Measurements from ENCODE around the gene MINDY4.

The MINDY4 gene

GRCh38 chr7:30912021-30912730 is 141.0 kb downstream of the MINDY4 start:
- no peak overlapping the region for H3K27ac ChIP-seq (ENCODE audit: insufficient read depth in 1 of 2, low read depth in 1 of 2, low read length in 2 of 2, poor library complexity in 1 of 2, severe bottlenecking in 2 of 2)
- 95% methylated on average over 24 of the region's 26 CpGs for WGBS (ENCODE audit: insufficient coverage)
- no peaks in the 10 kb centered on the region for H3K27me3 ChIP-seq (replicated peaks in 2 of 5; ENCODE audit: control insufficient read depth in 4 of 5, insufficient read depth in 5 of 5, low read length in 4 of 5)
- no peak for DNase-seq
- H3K4me1 ChIP-seq (ENCODE audit: control extremely low read depth in 1 of 4, control insufficient read depth in 4 of 4, insufficient read depth in 4 of 4, low read length in 3 of 4), result peaks cover 0 to 12% (median 1%) of the 10 kb centered on the region in 4 experiments
- H3K9me3 ChIP-seq (ENCODE audit: control extremely low read depth in 1 of 5, control insufficient read depth in 4 of 5, insufficient read depth in 2 of 5, low read depth in 1 of 5, low read length in 4 of 5), result no peaks in the 10 kb centered on the region
- POLR2A ChIA-PET, result no interaction called here
- H3K36me3 ChIP-seq (ENCODE audit: control insufficient read depth in 4 of 4, insufficient read depth in 4 of 4, low read length in 3 of 4), result no peaks in the 10 kb centered on the region
- no peak overlapping the region for H3K4me3 ChIP-seq (ENCODE audit: control insufficient read depth in 1 of 7, extremely low read depth in 1 of 7, insufficient read depth in 4 of 7, low read depth in 2 of 7, low read length in 6 of 7)
- CTCF ChIA-PET, result interaction anchor here (0.9 kb wide), 1 partner anchor 9 kb away, joined by 4 read pairs; no protein-coding TSS in a partner anchor

DNA sequence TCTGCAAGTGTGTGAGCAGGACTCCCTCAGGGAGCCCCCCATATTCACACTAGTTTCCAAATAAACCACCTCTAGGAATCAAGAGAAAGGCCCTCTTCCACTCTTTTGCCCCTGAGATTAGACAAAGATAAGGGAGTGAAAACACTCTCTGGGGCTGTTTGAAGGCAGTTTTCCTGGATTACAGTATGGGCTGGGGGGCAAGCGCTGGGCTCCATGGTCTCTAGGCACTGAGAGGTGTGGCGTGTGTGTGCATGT is 141.4 kb downstream of the MINDY4 start:
- Histone ChIP-seq H3K4me1 (ENCODE audit: control extremely low read depth in 1 of 4, control insufficient read depth in 4 of 4, insufficient read depth in 4 of 4, low read length in 3 of 4) (peaks cover 0 to 12% (median 1%) of the 10 kb centered on the region in 4 experiments), H3K27ac (ENCODE audit: insufficient read depth in 1 of 2, low read depth in 1 of 2, low read length in 2 of 2, poor library complexity in 1 of 2, severe bottlenecking in 2 of 2) (no peak overlapping the region), H3K4me3 (ENCODE audit: control insufficient read depth in 1 of 7, extremely low read depth in 1 of 7, insufficient read depth in 4 of 7, low read depth in 2 of 7, low read length in 6 of 7) (no peak overlapping the region), H3K36me3 (ENCODE audit: control insufficient read depth in 4 of 4, insufficient read depth in 4 of 4, low read length in 3 of 4) (no peaks in the 10 kb centered on the region), H3K9me3 (ENCODE audit: control extremely low read depth in 1 of 5, control insufficient read depth in 4 of 5, insufficient read depth in 2 of 5, low read depth in 1 of 5, low read length in 4 of 5) (no peaks in the 10 kb centered on the region), H3K27me3 (replicated peaks in 2 of 5; ENCODE audit: control insufficient read depth in 4 of 5, insufficient read depth in 5 of 5, low read length in 4 of 5) (no peaks in the 10 kb centered on the region)
- ChIA-PET CTCF (interaction anchor here (0.9 kb wide), 1 partner anchor 8 kb away, joined by 4 read pairs; no protein-coding TSS in a partner anchor), POLR2A (no interaction called here)
- WGBS (ENCODE audit: insufficient coverage), result 100% methylated on average over 2 of the region's 2 CpGs
- DNase-seq, result no peak

DNA sequence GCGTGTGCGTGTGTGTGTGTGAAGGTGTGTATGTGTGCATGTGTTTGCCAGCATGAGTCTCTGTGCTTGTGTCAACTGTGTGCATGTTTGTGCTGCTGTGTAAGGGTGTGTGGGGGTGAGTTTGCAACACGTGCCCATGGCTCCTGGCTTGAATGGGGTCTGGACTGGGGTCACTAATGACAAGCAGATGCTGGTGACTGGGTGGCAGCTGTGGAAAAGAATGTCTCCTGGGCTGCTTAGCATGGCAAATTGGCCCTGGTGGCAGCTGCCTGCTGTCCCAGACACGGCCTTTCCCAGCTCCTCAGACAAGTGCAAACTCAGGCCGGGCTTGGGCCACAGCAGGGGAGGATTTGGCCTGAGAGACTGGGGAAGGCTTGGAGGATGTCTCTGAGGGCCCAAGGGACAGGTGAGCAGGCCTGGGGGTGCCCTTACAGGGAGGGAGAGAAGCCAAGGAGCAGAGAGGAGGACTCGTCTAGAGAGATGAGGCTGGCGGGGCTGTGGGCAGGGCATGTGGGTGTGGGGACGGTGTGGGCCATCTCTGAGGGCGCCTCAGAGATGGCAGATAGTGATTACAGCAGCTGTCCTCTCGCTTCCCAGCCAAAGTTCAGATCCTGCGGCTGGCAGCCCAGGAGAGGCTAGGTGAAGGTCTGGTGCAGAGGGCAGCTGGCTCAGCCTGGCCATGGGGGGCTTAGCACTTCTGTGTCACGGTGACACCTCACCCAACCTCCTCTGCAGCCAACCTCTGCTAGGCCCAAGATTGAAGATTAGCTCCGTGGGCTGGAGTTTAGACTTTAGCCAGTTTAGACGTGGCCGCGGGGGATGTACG is 142.0 kb downstream of the MINDY4 start:
- POLR2A ChIA-PET, result no interaction called here
- CTCF ChIA-PET, result interaction anchor here (0.9 to 1.7 kb wide), 2 partner anchors 8 to 26 kb away, joined by 4 to 7 read pairs; no protein-coding TSS in a partner anchor
- H3K4me1 ChIP-seq (ENCODE audit: control extremely low read depth in 1 of 4, control insufficient read depth in 4 of 4, insufficient read depth in 4 of 4, low read length in 3 of 4), result peaks cover 0 to 12% (median 1%) of the 10 kb centered on the region in 4 experiments

DNA sequence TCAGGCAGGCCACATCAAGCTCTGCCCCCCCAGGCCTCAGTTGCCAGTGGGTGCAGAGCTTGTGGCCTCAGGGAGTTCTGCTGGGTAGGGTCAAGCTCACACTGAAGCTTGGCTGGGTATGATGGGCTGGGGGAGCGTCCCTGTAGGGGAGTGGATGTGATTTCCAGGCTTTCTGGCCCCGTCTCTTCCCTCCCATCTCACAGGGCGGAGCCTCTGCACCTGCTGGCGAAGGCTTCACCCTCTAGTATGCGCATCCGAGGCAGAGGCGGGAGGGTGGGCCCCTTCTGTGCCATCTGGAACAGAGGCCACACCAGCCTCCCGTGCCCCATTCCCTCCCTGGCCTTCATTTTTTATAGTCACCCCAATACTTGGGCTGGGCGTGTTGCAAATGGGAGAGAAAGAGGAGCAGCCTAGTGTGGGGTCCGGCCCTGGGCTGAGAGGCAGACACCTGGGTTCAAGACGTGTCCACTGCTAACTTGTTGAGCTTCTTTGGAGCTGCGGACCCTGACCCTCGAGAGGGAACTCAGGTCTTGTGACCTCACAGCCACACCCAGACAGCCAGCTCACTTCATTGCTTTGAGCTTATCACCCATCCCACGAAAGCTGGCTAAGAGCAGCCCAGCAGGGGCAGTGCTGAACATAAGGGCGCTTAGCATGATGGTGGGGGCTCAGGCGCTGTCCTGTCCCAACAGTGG is 142.8 kb downstream of the MINDY4 start:
- Histone ChIP-seq H3K27ac (ENCODE audit: insufficient read depth in 1 of 2, low read depth in 1 of 2, low read length in 2 of 2, poor library complexity in 1 of 2, severe bottlenecking in 2 of 2) (no peak overlapping the region), H3K9me3 (ENCODE audit: control extremely low read depth in 1 of 5, control insufficient read depth in 4 of 5, insufficient read depth in 2 of 5, low read depth in 1 of 5, low read length in 4 of 5) (no peaks in the 10 kb centered on the region), H3K36me3 (ENCODE audit: control insufficient read depth in 4 of 4, insufficient read depth in 4 of 4, low read length in 3 of 4) (no peaks in the 10 kb centered on the region), H3K27me3 (replicated peaks in 2 of 5; ENCODE audit: control insufficient read depth in 4 of 5, insufficient read depth in 5 of 5, low read length in 4 of 5) (no peaks in the 10 kb centered on the region), H3K4me1 (ENCODE audit: control extremely low read depth in 1 of 4, control insufficient read depth in 4 of 4, insufficient read depth in 4 of 4, low read length in 3 of 4) (peaks cover 0 to 12% (median 1%) of the 10 kb centered on the region in 4 experiments), H3K4me3 (ENCODE audit: control insufficient read depth in 1 of 7, extremely low read depth in 1 of 7, insufficient read depth in 4 of 7, low read depth in 2 of 7, low read length in 6 of 7) (no peak overlapping the region)
- ChIA-PET POLR2A (no interaction called here), CTCF (interaction anchor here (1.7 kb wide), 1 partner anchor 25 kb away, joined by 7 read pairs; no protein-coding TSS in a partner anchor)
- 94% methylated on average over 13 of the region's 16 CpGs for WGBS (ENCODE audit: insufficient coverage)
- DNase-seq, result no peak

More for the DNA sequence above, 142.0 kb downstream of the MINDY4 start:
- H3K9me3 ChIP-seq (ENCODE audit: control extremely low read depth in 1 of 5, control insufficient read depth in 4 of 5, insufficient read depth in 2 of 5, low read depth in 1 of 5, low read length in 4 of 5), result no peaks in the 10 kb centered on the region
- DNase-seq, result no peak
- 100% methylated on average over 9 of the region's 17 CpGs for WGBS (ENCODE audit: insufficient coverage)
- H3K27me3 ChIP-seq (replicated peaks in 2 of 5; ENCODE audit: control insufficient read depth in 4 of 5, insufficient read depth in 5 of 5, low read length in 4 of 5), result no peaks in the 10 kb centered on the region
- no peak overlapping the region for H3K27ac ChIP-seq (ENCODE audit: insufficient read depth in 1 of 2, low read depth in 1 of 2, low read length in 2 of 2, poor library complexity in 1 of 2, severe bottlenecking in 2 of 2)
- no peak overlapping the region for H3K4me3 ChIP-seq (ENCODE audit: control insufficient read depth in 1 of 7, extremely low read depth in 1 of 7, insufficient read depth in 4 of 7, low read depth in 2 of 7, low read length in 6 of 7)
- H3K36me3 ChIP-seq (ENCODE audit: control insufficient read depth in 4 of 4, insufficient read depth in 4 of 4, low read length in 3 of 4), result no peaks in the 10 kb centered on the region

- peak in 2 of 3 donors; percentile 18 to 22 for DNase-seq
- Histone ChIP-seq H3K9me3 (ENCODE audit: control extremely low read depth in 1 of 5, control insufficient read depth in 4 of 5, insufficient read depth in 2 of 5, low read depth in 1 of 5, low read length in 4 of 5) (no peaks in the 10 kb centered on the region), H3K4me1 (ENCODE audit: control extremely low read depth in 1 of 4, control insufficient read depth in 4 of 4, insufficient read depth in 4 of 4, low read length in 3 of 4) (peaks cover 0 to 12% (median 1%) of the 10 kb centered on the region in 4 experiments), H3K4me3 (ENCODE audit: control insufficient read depth in 1 of 7, extremely low read depth in 1 of 7, insufficient read depth in 4 of 7, low read depth in 2 of 7, low read length in 6 of 7) (no peak overlapping the region), H3K36me3 (ENCODE audit: control insufficient read depth in 4 of 4, insufficient read depth in 4 of 4, low read length in 3 of 4) (no peaks in the 10 kb centered on the region), H3K27ac (ENCODE audit: insufficient read depth in 1 of 2, low read depth in 1 of 2, low read length in 2 of 2, poor library complexity in 1 of 2, severe bottlenecking in 2 of 2) (no peak overlapping the region), H3K27me3 (replicated peaks in 2 of 5; ENCODE audit: control insufficient read depth in 4 of 5, insufficient read depth in 5 of 5, low read length in 4 of 5) (no peaks in the 10 kb centered on the region)
- ChIA-PET POLR2A (no interaction called here), CTCF (interaction anchor here (1.7 kb wide), 1 partner anchor 24 kb away, joined by 7 read pairs; no protein-coding TSS in a partner anchor)
- 50% methylated on average over 1 of the region's 4 CpGs for WGBS (ENCODE audit: insufficient coverage)
Measured at GRCh38 chr7:30914596-30914995, 143.4 kb downstream of the MINDY4 start.

DNA sequence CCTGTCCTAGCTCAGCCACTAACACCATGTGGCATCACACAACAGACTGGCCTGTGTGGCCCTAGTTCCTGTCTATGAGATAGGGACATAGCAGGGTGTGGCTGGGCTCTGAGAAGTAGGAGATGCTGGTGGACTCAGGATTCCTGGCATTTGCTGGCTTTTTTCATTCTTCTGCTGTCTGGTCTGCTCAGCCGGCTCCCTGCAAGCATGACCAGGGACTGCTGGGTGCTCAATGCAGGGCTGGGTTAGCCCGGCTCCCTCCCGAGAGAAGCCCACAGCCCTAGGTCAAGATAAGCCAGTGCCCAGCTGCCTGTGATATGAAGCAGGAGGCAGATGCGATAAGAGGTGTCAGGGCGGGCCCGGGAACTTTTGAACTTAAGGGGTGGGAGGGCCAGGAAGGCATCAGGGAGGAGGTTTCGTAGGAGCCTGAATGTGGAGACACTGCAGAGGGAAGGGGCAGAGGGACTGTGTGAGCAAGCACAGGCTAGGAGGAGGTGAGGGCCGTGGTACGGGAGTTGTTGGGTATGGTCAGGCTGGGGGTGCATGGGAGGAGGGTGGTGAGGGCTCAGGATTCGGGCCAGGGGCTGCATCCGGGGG is 143.9 kb downstream of the MINDY4 start:
- 94% methylated on average over 7 of the region's 11 CpGs for WGBS (ENCODE audit: insufficient coverage)
- POLR2A ChIA-PET, result no interaction called here
- no peaks in the 10 kb centered on the region for H3K36me3 ChIP-seq (ENCODE audit: control insufficient read depth in 4 of 4, insufficient read depth in 4 of 4, low read length in 3 of 4)
- H3K9me3 ChIP-seq (ENCODE audit: control extremely low read depth in 1 of 5, control insufficient read depth in 4 of 5, insufficient read depth in 2 of 5, low read depth in 1 of 5, low read length in 4 of 5), result no peaks in the 10 kb centered on the region
- H3K27me3 ChIP-seq (replicated peaks in 2 of 5; ENCODE audit: control insufficient read depth in 4 of 5, insufficient read depth in 5 of 5, low read length in 4 of 5), result no peaks in the 10 kb centered on the region
- peak overlapping the region in 1 of 2 experiments; percentile 25 for H3K27ac ChIP-seq (ENCODE audit: insufficient read depth in 1 of 2, low read depth in 1 of 2, low read length in 2 of 2, poor library complexity in 1 of 2, severe bottlenecking in 2 of 2)
- peaks cover 0 to 12% (median 1%) of the 10 kb centered on the region in 4 experiments for H3K4me1 ChIP-seq (ENCODE audit: control extremely low read depth in 1 of 4, control insufficient read depth in 4 of 4, insufficient read depth in 4 of 4, low read length in 3 of 4)
- CTCF ChIA-PET, result no interaction called here
- DNase-seq, result peak; percentile 18 to 52 (median 35)
- H3K4me3 ChIP-seq (ENCODE audit: control insufficient read depth in 1 of 7, extremely low read depth in 1 of 7, insufficient read depth in 4 of 7, low read depth in 2 of 7, low read length in 6 of 7), result no peak overlapping the region

Data from common myeloid progenitor, CD34-positive (primary cell).